LNCaP clone FGC (cell line): ENCODE measurements around the gene PFN2.
A peak's percentile ranks its signal among the peaks of the same experiment; 100 is the strongest.

Source experiments
- DNase-seq: peaks from one replicate; pipeline ENCODE4 v3.0.0-alpha.2; 2011; ENCODE audit warnings: low read depth
- H3K4me3 ChIP-seq: 2 replicates; pipeline ENCODE4 v1.5.1; 2011; ENCODE audit warnings: mild to moderate bottlenecking, low read depth, low read length, control low read depth
- CTCF ChIP-seq: IDR thresholded peaks from 2 replicates; pipeline ENCODE4 v1.5.1; 2012; ENCODE audit warnings: mild to moderate bottlenecking; ENCODE audit not compliant: control insufficient read depth, insufficient read depth; ENCODE audit errors: extremely low read depth

PFN2 gene

GRCh38 chr3:149970716-149971402 is at the start of gene PFN2:
PFN2 (minus strand) TSS chr3:149970895; CDS start chr3:149970856, 39 bp downstream.
- peak; percentile 23 for DNase-seq
- peak within 1 kb of the TSS; percentile 79 for H3K4me3 ChIP-seq
- no peak for TF ChIP-seq CTCF

- no peak for TF ChIP-seq CTCF
- no peak overlapping the region for H3K4me3 ChIP-seq
- no peak for DNase-seq
These were observed 45.2 kb upstream of the PFN2 start for GRCh38 chr3:150015901-150016300.

- H3K4me3 ChIP-seq = no peak overlapping the region
- no peak for DNase-seq
- no peak for TF ChIP-seq CTCF
These were observed 44.1 kb upstream of the PFN2 start for GRCh38 chr3:150014782-150015181.

GRCh38 chr3:150013801-150014200 is 43.1 kb upstream of the PFN2 start:
- no peak for DNase-seq
- no peak for TF ChIP-seq CTCF
- H3K4me3 ChIP-seq = no peak overlapping the region

GRCh38 chr3:150006794-150007193 is 36.1 kb upstream of the PFN2 start:
- no peak overlapping the region for H3K4me3 ChIP-seq
- no peak for TF ChIP-seq CTCF
- no peak for DNase-seq

- DNase-seq = no peak
- H3K4me3 ChIP-seq = no peak overlapping the region
- no peak for TF ChIP-seq CTCF
These were observed 34.8 kb upstream of the PFN2 start for GRCh38 chr3:150005243-150006112.

- TF ChIP-seq CTCF = no peak
- DNase-seq = no peak
- no peak overlapping the region for H3K4me3 ChIP-seq
These were observed 29.9 kb upstream of the PFN2 start for GRCh38 chr3:150000641-150001040.
